MM.1S (cell line): Measurements from ENCODE around the gene SPHKAP.

Experiments
- DNase-seq: peaks from one replicate; pipeline ENCODE4 v3.0.0-alpha.2; 2015
- H2AFZ ChIP-seq: fragments of 300-600 bp; sonication (generic); 2 replicates; pipeline ENCODE4 v1.6.0; 2016; ENCODE audit warnings: antibody characterized with exemption, low read length
- H3F3A ChIP-seq: fragments of 300-600 bp; sonication (generic); 2 replicates; pipeline ENCODE4 v1.6.1; 2016; ENCODE audit warnings: mild to moderate bottlenecking, antibody characterized with exemption, low read length, moderate library complexity, mixed read lengths; ENCODE audit not compliant: insufficient read depth
- H3K27ac ChIP-seq: fragments of 300-600 bp; sonication (generic); 2 replicates; pipeline ENCODE4 v1.5.1; 2016; ENCODE audit warnings: mild to moderate bottlenecking, low read length
- H3K27me3 ChIP-seq: fragments of 300-600 bp; sonication (generic); replicated peaks from 2 replicates; pipeline ENCODE4 v1.6.0; 2016; ENCODE audit warnings: low read length; ENCODE audit not compliant: insufficient read depth
- H3K36me3 ChIP-seq: fragments of 300-600 bp; sonication (generic); replicated peaks from 2 replicates; pipeline ENCODE4 v1.6.1; 2016; ENCODE audit warnings: mild to moderate bottlenecking, low read length, mixed read lengths; ENCODE audit not compliant: insufficient read depth
- H3K4me1 ChIP-seq: fragments of 300-600 bp; sonication (generic); 2 replicates; pipeline ENCODE4 v1.6.1; 2016; ENCODE audit warnings: low read length, mixed read lengths
- H3K4me2 ChIP-seq: fragments of 300-600 bp; sonication (generic); 2 replicates; pipeline ENCODE4 v1.6.0; 2016; ENCODE audit warnings: low read depth, low read length
- H3K4me3 ChIP-seq: fragments of 300-600 bp; sonication (generic); 2 replicates; pipeline ENCODE4 v1.5.1; 2016; ENCODE audit warnings: low read length, mixed read lengths
- H3K79me2 ChIP-seq: fragments of 300-600 bp; sonication (generic); 2 replicates; pipeline ENCODE4 v1.6.1; 2016; ENCODE audit warnings: mixed run types, low read length, mixed read lengths
- H3K9ac ChIP-seq: fragments of 300-600 bp; sonication (generic); 2 replicates; pipeline ENCODE4 v1.6.1; 2016; ENCODE audit warnings: low read length, mixed read lengths
- H3K9me2 ChIP-seq: fragments of 300-600 bp; sonication (generic); replicated peaks from 2 replicates; pipeline ENCODE4 v1.6.1; 2016; ENCODE audit warnings: mild to moderate bottlenecking, low read length, mixed read lengths; ENCODE audit not compliant: insufficient read depth
- H3K9me3 ChIP-seq: fragments of 300-600 bp; sonication (generic); replicated peaks from 2 replicates; pipeline ENCODE4 v1.6.1; 2016; ENCODE audit warnings: mild to moderate bottlenecking, low read length, mixed read lengths; ENCODE audit not compliant: insufficient read depth
- H4K20me1 ChIP-seq: fragments of 300-600 bp; sonication (generic); 2 replicates; pipeline ENCODE4 v1.6.1; 2016; ENCODE audit warnings: mild to moderate bottlenecking, low read length, moderate library complexity, mixed read lengths; ENCODE audit not compliant: insufficient read depth
- EZH2 ChIP-seq: fragments of 300-600 bp; sonication (generic); optimal IDR thresholded peaks from 2 replicates; pipeline ENCODE3; 2017; ENCODE audit warnings: low read depth, mild to moderate bottlenecking, antibody characterized with exemption, low read length, mixed read lengths
- EZH2phosphoT487 ChIP-seq: fragments of 300-600 bp; sonication (generic); IDR thresholded peaks from 2 replicates; pipeline ENCODE4 v1.6.1; 2018; ENCODE audit warnings: antibody characterized with exemption, low read length
- TF ChIP-seq, protein P1 (sequence below): fragments of 300-600 bp; sonication (generic); IDR thresholded peaks from 2 replicates; pipeline ENCODE4 v1.5.1; 2016; ENCODE audit warnings: antibody characterized with exemption, low read length, mixed read lengths

The SPHKAP gene

DNA sequence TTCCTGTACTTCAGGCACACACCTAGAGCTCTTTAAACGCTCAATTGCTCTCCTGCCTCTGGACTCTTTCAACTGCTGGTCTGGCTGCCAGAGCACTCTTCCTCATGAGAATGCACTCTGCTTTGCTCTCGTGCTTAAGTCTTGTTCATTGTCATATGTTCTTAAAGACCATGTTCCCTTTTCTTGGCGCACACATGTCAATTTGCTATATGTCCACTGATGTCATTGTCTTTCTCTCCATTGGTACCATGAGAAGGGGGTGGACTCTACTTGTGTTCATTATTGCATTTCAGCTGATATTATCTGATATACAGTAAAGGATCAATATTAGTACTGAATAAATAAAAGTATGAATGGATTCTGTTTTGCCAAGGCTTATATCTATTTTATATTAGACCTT, 16.8 kb downstream of the SPHKAP start:
- Histone ChIP-seq H3F3A (no peaks in the 10 kb centered on the region), H3K27ac (no peak overlapping the region), H3K4me3 (no peak overlapping the region), H3K27me3 (no peaks in the 10 kb centered on the region), H4K20me1 (no peaks in the 10 kb centered on the region), H3K79me2 (no peaks in the 10 kb centered on the region), H3K9me2 (no peaks in the 10 kb centered on the region), H3K36me3 (no peaks in the 10 kb centered on the region), H2AFZ (no peak overlapping the region), H3K4me2 (no peak overlapping the region), H3K9me3 (no peaks in the 10 kb centered on the region), H3K4me1 (no peaks in the 10 kb centered on the region), H3K9ac (no peak overlapping the region)
- TF ChIP-seq, protein P1, sequence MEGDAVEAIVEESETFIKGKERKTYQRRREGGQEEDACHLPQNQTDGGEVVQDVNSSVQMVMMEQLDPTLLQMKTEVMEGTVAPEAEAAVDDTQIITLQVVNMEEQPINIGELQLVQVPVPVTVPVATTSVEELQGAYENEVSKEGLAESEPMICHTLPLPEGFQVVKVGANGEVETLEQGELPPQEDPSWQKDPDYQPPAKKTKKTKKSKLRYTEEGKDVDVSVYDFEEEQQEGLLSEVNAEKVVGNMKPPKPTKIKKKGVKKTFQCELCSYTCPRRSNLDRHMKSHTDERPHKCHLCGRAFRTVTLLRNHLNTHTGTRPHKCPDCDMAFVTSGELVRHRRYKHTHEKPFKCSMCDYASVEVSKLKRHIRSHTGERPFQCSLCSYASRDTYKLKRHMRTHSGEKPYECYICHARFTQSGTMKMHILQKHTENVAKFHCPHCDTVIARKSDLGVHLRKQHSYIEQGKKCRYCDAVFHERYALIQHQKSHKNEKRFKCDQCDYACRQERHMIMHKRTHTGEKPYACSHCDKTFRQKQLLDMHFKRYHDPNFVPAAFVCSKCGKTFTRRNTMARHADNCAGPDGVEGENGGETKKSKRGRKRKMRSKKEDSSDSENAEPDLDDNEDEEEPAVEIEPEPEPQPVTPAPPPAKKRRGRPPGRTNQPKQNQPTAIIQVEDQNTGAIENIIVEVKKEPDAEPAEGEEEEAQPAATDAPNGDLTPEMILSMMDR, result no peak
- TF ChIP-seq EZH2 (no peak), EZH2phosphoT487 (no peak)
- no peak for DNase-seq

DNA sequence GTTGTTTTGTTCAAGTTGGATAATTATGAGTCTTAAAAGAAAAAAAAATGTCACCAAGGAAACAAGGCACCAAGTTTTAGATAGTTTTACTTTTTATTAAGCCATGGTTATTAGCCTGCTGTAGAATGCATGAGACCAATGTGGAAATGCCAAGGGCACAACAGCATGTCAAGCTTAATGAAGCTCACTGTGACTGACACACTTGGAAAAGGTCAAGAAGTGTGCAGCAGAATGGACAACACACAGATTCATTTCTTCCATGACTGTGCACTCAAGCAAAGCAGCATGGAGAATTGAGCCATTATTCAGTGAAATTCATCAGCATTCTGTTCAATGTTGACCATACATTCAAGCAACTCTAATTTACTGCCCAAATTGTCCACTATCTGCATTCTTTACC, 23.6 kb downstream of the SPHKAP start:
- Histone ChIP-seq H3K4me3 (no peak overlapping the region), H3K27ac (no peak overlapping the region), H4K20me1 (no peaks in the 10 kb centered on the region), H3K4me2 (no peak overlapping the region), H3K27me3 (no peaks in the 10 kb centered on the region), H3K9me3 (no peaks in the 10 kb centered on the region), H3F3A (no peaks in the 10 kb centered on the region), H3K4me1 (no peaks in the 10 kb centered on the region), H3K9me2 (no peaks in the 10 kb centered on the region), H2AFZ (no peak overlapping the region), H3K36me3 (no peaks in the 10 kb centered on the region), H3K79me2 (no peaks in the 10 kb centered on the region), H3K9ac (no peak overlapping the region)
- no peak for TF ChIP-seq EZH2
- TF ChIP-seq, protein P1, result no peak
- TF ChIP-seq EZH2phosphoT487, result no peak
- no peak for DNase-seq

GRCh38 chr2:228144961-228145360, 36.5 kb downstream of the SPHKAP start:
- Histone ChIP-seq H3K4me2 (no peak overlapping the region), H3K9me3 (no peaks in the 10 kb centered on the region), H3K27ac (no peak overlapping the region), H3F3A (peaks cover 14% of the 10 kb centered on the region), H3K79me2 (no peaks in the 10 kb centered on the region), H3K36me3 (no peaks in the 10 kb centered on the region), H2AFZ (no peak overlapping the region), H3K9ac (no peak overlapping the region), H4K20me1 (no peaks in the 10 kb centered on the region), H3K4me3 (no peak overlapping the region), H3K4me1 (peaks cover 13% of the 10 kb centered on the region), H3K9me2 (no peaks in the 10 kb centered on the region), H3K27me3 (no peaks in the 10 kb centered on the region)
- no peak for DNase-seq
- TF ChIP-seq EZH2 (no peak), EZH2phosphoT487 (no peak)
- TF ChIP-seq, protein P1, result no peak
